ENCODE data around the gene DRD2.

GRCh38 chr11:113472471-113472870 is 2.7 kb downstream of the DRD2 start:
- TF ChIP-seq POLR2A (IDR thresholded peaks at IDR 0.05; ENCODE audit: low read depth, low read length) (no peak), POLR2AphosphoS5 (IDR thresholded peaks at IDR 0.05; ENCODE audit: low read depth, low read length) (no peak), TAF1 (IDR thresholded peaks at IDR 0.05; ENCODE audit: borderline replicate concordance, low read depth, low read length) (no peak)

Measured in GM12892 (cell line).